ENCODE data around the gene LSM2.
"Not testable (repeated sequence)": the region's sequence is repeated elsewhere in the genome, so short reads cannot be mapped to it uniquely, and the experiment has no call there.

LSM2 gene

DNA sequence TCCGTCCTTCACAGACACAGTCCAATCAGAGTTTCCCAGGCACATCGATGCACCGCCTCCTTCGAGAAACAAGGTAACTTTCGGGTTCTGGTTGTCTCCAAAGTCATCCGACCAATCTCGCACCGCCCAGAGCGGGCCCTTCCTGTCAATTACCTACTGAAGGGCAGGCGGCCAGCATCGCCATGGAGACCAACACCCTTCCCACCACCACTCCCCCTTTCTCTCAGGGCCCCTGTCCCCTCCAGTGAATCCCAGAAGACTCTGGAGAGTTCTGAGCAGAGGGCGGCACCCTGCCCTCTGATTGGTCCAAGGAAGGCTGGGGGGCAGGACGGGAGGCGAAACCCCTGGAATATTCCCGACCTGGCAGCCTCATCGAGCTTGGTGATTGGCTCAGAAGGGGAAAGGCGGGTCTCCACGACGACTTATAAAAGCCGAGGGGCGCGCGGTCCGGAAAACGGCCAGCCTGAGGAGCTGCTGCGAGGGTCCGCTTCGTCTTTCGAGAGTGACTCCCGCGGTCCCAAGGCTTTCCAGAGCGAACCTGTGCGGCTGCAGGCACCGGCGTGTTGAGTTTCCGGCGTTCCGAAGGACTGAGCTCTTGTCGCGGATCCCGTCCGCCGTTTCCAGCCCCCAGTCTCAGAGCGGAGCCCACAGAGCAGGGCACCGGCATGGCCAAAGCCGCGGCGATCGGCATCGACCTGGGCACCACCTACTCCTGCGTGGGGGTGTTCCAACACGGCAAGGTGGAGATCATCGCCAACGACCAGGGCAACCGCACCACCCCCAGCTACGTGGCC, 20.7 kb upstream of the LSM2 start, which contains the start of gene HSPA1B:
HSPA1B (plus strand) TSS at position 453 of the 794 bp plus-strand sequence; CDS start at position 666, 213 bp downstream.
- no peaks in the 10 kb centered on the region for H3K36me3 ChIP-seq (ENCODE audit: control insufficient read depth in 1 of 2, insufficient read depth in 2 of 2, low read length in 2 of 2)
- H3K9ac ChIP-seq (ENCODE audit: low read depth in 1 of 2, low read length in 2 of 2) = peak within 1 kb of the TSS; percentile 97 to 99
- peak within 1 kb of the TSS; percentile 99 for H3K27ac ChIP-seq (ENCODE audit: low read depth, low read length)
- peak within 1 kb of the TSS; percentile 80 to 87 for H3K4me3 ChIP-seq (ENCODE audit: low read depth in 1 of 2, low read length in 2 of 2)
- no peaks in the 10 kb centered on the region for H3K27me3 ChIP-seq (ENCODE audit: control insufficient read depth in 1 of 2, insufficient read depth in 2 of 2, low read length in 2 of 2)
- H3K4me1 ChIP-seq (ENCODE audit: control insufficient read depth in 1 of 2, insufficient read depth in 2 of 2, low read length in 2 of 2) = peaks cover 20 to 29% of the 10 kb centered on the region in 2 donors
- no peaks in the 10 kb centered on the region for H3K9me3 ChIP-seq (ENCODE audit: control insufficient read depth in 1 of 2, low read length in 2 of 2)

DNA sequence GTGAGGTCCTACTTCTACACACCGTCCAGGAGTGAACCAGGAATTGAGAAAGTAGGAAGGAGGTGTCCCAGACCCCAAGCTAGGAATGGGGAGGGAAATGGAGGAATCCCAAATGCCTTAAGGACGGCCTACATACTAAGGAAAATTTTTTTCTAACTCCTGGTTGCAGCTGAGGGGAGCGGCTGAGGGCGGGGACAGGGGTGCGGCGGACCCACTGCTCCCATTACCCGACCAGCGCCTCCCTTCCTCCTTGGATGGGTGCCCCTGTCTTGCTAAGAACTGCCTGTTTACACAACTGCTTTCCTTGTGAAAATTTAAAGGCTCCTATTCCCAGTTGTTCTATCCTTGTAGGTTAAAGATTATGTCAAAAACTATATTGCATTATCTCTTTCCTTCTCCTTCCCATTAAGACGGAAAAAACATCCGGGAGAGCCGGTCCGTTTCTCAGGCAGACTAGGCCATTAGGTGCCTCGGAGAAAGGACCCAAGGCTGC, 20.1 kb upstream of the LSM2 start:
- Histone ChIP-seq H3K4me3 (ENCODE audit: low read depth in 1 of 2, low read length in 2 of 2) (peak overlapping the region; percentile 80 to 87), H3K27ac (ENCODE audit: low read depth, low read length) (peak overlapping the region; percentile 99), H3K36me3 (ENCODE audit: control insufficient read depth in 1 of 2, insufficient read depth in 2 of 2, low read length in 2 of 2) (no peaks in the 10 kb centered on the region), H3K9ac (ENCODE audit: low read depth in 1 of 2, low read length in 2 of 2) (peak overlapping the region; percentile 97 to 99), H3K27me3 (ENCODE audit: control insufficient read depth in 1 of 2, insufficient read depth in 2 of 2, low read length in 2 of 2) (no peaks in the 10 kb centered on the region), H3K4me1 (ENCODE audit: control insufficient read depth in 1 of 2, insufficient read depth in 2 of 2, low read length in 2 of 2) (peaks cover 20 to 32% of the 10 kb centered on the region in 2 donors), H3K9me3 (ENCODE audit: control insufficient read depth in 1 of 2, low read length in 2 of 2) (no peaks in the 10 kb centered on the region)

DNA sequence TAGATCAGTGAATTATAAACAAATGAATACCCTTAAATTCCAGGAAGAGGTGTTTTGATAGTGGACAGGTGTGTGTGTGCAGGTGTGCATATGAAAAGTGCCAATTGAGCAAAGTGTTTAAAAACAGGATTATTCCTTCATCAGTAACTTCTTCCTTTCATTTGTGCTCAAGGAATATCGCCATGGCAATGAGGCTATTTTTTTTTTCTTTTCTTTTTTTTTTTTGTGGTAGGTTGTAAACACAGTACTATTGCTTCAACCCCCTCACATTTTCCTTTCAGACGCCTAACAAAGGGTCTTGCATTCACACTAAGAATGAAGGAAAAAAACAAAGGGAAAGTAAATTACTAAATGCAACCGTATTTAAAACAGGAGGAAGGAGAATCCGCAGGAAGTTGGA, 18.8 kb upstream of the LSM2 start:
- no peaks in the 10 kb centered on the region for H3K27me3 ChIP-seq (ENCODE audit: control insufficient read depth in 1 of 2, insufficient read depth in 2 of 2, low read length in 2 of 2)
- H3K9me3 ChIP-seq (ENCODE audit: control insufficient read depth in 1 of 2, low read length in 2 of 2) = no peaks in the 10 kb centered on the region
- H3K27ac ChIP-seq (ENCODE audit: low read depth, low read length) = peak overlapping the region; percentile 99
- no peaks in the 10 kb centered on the region for H3K36me3 ChIP-seq (ENCODE audit: control insufficient read depth in 1 of 2, insufficient read depth in 2 of 2, low read length in 2 of 2)
- H3K4me3 ChIP-seq (ENCODE audit: low read depth in 1 of 2, low read length in 2 of 2) = no peak overlapping the region
- H3K4me1 ChIP-seq (ENCODE audit: control insufficient read depth in 1 of 2, insufficient read depth in 2 of 2, low read length in 2 of 2) = peaks cover 19 to 41% of the 10 kb centered on the region in 2 donors
- H3K9ac ChIP-seq (ENCODE audit: low read depth in 1 of 2, low read length in 2 of 2) = peak overlapping the region; percentile 1 to 47

DNA sequence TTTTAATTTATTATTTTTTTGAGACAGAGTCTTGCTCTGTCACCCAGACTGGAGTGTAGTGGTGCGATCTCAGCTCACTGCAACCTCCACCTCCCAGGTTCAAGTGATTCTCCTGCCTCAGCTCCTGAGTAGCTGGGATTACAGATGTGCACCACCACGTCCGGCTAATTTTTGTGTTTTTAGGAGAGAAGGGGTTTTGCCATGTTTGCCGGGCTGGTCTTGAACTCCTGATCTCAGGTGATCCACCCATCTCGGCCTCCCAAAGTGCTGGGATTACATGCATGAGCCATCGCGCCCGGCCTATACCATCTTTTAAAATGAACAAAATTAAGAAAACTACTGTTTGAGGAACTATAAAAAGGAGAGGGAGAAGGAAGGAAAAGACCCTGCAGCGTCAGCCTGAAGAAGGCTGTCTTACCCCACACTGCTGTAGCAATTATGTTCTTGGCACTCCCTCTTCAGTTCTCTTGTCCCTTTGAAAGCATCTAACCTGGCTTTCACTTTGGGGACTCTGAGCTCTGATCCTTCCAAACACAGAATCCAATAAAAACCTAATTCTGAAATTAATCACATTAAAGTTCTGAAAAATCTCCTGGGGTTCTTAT, 16.9 kb upstream of the LSM2 start:
- not testable (repeated sequence) for H3K27ac ChIP-seq (ENCODE audit: low read depth, low read length); H3K4me3 ChIP-seq (ENCODE audit: low read depth in 1 of 2, low read length in 2 of 2); H3K9me3 ChIP-seq (ENCODE audit: control insufficient read depth in 1 of 2, low read length in 2 of 2); H3K9ac ChIP-seq (ENCODE audit: low read depth in 1 of 2, low read length in 2 of 2); H3K27me3 ChIP-seq (ENCODE audit: control insufficient read depth in 1 of 2, insufficient read depth in 2 of 2, low read length in 2 of 2); H3K36me3 ChIP-seq (ENCODE audit: control insufficient read depth in 1 of 2, insufficient read depth in 2 of 2, low read length in 2 of 2)
- H3K4me1 ChIP-seq (ENCODE audit: control insufficient read depth in 1 of 2, insufficient read depth in 2 of 2, low read length in 2 of 2) = peaks cover 31 to 50% of the 10 kb centered on the region in 2 donors

DNA sequence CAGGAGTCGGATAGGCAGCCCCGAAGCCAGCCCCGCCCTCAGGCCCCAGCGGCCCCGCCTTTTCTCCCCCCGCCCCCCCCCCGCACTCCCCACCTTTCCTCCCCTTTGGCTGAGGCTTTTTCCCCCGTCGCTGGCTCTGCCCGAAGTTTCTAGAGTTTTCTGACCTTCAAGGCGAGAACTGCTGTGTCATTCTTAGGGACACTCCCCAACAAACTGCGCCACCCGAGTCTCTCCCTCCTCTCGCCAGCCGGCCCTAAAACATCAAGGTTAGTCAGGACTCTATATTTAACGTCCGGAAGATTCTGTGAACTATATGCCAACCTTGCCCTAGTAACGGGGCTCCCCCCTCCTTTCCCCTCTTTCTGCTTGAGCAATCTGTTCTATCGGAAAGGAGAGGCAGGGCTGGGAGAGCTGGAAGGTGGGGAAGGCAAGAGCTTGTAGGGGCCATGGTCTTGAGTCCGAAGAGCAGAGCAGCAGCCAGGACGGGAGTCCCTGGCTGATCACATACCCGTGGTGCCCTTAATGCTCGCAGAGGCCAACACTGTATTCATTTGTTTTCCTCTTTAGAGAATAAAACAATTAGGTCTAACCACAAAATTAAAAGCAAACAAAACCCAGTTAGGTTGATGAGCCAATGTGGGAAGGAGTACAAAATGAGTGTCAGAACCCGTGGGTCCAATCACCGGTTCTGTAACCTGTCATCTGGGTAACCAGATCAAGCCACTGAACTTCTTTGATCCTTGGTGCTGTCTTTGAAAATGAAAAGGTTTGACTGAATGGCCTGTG, 15.5 kb upstream of the LSM2 start:
- H3K9me3 ChIP-seq (ENCODE audit: control insufficient read depth in 1 of 2, low read length in 2 of 2) = no peaks in the 10 kb centered on the region
- H3K27ac ChIP-seq (ENCODE audit: low read depth, low read length) = peak overlapping the region; percentile 90
- H3K27me3 ChIP-seq (ENCODE audit: control insufficient read depth in 1 of 2, insufficient read depth in 2 of 2, low read length in 2 of 2) = no peaks in the 10 kb centered on the region
- peak overlapping the region; percentile 89 to 98 for H3K9ac ChIP-seq (ENCODE audit: low read depth in 1 of 2, low read length in 2 of 2)
- no peaks in the 10 kb centered on the region for H3K36me3 ChIP-seq (ENCODE audit: control insufficient read depth in 1 of 2, insufficient read depth in 2 of 2, low read length in 2 of 2)
- peak overlapping the region; percentile 74 to 83 for H3K4me3 ChIP-seq (ENCODE audit: low read depth in 1 of 2, low read length in 2 of 2)
- H3K4me1 ChIP-seq (ENCODE audit: control insufficient read depth in 1 of 2, insufficient read depth in 2 of 2, low read length in 2 of 2) = peaks cover 39 to 60% of the 10 kb centered on the region in 2 donors

DNA sequence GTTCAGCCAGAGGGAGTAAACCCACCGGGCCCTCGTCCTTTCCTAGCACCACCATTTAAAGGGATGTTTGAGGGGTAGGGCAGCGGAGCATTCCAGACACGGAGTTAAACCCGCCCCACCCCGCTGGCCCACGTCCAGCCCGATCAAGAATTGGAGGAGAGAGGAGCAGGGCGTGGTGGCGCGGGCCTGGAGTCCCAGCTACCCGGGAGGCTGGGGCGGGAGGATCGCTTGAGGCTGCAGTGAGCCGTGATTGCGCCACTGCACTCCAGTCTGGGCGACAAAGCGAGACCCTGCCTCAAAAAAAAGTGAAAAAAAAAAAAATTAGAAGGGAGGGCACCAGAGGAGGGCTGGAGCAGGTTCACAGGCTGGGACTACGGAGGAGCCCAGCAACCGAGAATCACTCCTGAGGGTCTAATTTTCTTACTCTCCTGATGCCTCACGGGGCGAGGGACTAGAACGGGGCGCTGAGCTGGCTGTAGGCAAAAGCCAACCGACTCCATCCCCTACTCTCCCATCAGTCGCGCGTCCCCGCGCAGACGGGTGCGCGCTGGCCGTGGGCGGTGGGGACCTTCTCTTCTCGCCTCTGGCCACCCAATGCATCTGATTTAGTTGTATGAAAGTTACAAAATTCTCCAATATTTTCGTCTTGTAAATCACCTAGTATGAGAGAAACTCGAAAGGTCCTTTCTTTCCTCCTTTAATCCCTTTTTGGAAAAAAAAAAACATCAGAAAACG, 14.7 kb upstream of the LSM2 start:
- H3K36me3 ChIP-seq (ENCODE audit: control insufficient read depth in 1 of 2, insufficient read depth in 2 of 2, low read length in 2 of 2) = no peaks in the 10 kb centered on the region
- H3K9me3 ChIP-seq (ENCODE audit: control insufficient read depth in 1 of 2, low read length in 2 of 2) = no peaks in the 10 kb centered on the region
- peak overlapping the region; percentile 74 to 83 for H3K4me3 ChIP-seq (ENCODE audit: low read depth in 1 of 2, low read length in 2 of 2)
- peak overlapping the region; percentile 76 to 89 for H3K9ac ChIP-seq (ENCODE audit: low read depth in 1 of 2, low read length in 2 of 2)
- H3K27ac ChIP-seq (ENCODE audit: low read depth, low read length) = peak overlapping the region; percentile 90
- H3K27me3 ChIP-seq (ENCODE audit: control insufficient read depth in 1 of 2, insufficient read depth in 2 of 2, low read length in 2 of 2) = no peaks in the 10 kb centered on the region
- peaks cover 36 to 57% of the 10 kb centered on the region in 2 donors for H3K4me1 ChIP-seq (ENCODE audit: control insufficient read depth in 1 of 2, insufficient read depth in 2 of 2, low read length in 2 of 2)

DNA sequence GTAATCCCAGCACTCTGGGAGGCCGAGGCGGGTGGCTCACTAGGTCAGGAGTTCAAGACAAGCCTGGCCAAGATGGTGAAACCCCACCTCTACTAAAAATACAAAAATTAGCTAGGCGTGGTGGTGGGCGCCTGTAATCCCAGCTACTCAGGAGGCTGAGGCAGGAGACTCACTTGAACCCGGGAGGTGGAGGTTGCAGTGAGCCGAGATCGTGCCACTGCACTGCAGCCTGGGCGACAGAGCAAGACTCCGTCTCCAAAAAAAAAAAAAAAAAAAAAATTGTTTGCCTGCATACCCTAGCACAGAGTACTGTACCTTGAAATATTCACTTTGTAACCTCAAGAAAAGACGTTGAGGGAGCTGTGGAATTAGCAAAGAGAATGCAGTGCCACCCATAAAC, 13.6 kb upstream of the LSM2 start:
- peaks cover 30 to 47% of the 10 kb centered on the region in 2 donors for H3K4me1 ChIP-seq (ENCODE audit: control insufficient read depth in 1 of 2, insufficient read depth in 2 of 2, low read length in 2 of 2)
- H3K9ac ChIP-seq (ENCODE audit: low read depth in 1 of 2, low read length in 2 of 2) = peak overlapping the region in 1 of 2 donors; percentile 70
- H3K9me3 ChIP-seq (ENCODE audit: control insufficient read depth in 1 of 2, low read length in 2 of 2); H3K27ac ChIP-seq (ENCODE audit: low read depth, low read length); H3K27me3 ChIP-seq (ENCODE audit: control insufficient read depth in 1 of 2, insufficient read depth in 2 of 2, low read length in 2 of 2); H3K4me3 ChIP-seq (ENCODE audit: low read depth in 1 of 2, low read length in 2 of 2); H3K36me3 ChIP-seq (ENCODE audit: control insufficient read depth in 1 of 2, insufficient read depth in 2 of 2, low read length in 2 of 2): not testable (repeated sequence)

DNA sequence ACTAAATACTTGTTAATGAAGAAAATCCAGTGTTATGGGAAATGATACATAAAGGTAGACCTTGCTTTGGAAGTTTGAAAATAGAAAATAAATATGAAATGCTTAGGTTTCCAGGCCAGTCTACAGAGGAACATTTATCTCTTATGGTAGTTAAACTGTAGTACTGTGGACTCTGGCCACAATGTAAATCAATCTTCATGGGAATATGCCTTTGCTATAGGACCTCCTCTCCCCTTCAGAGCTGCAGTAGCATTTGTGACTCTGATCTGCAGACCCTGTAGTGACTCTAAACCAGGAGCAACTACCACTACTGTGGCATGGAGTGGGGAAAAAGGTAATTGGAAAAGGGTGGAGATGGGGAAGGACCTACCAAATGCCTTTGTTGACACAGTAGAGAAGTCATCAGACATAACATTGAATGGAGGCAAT, 13.1 kb upstream of the LSM2 start:
- Histone ChIP-seq H3K27ac (ENCODE audit: low read depth, low read length) (no peak overlapping the region), H3K36me3 (ENCODE audit: control insufficient read depth in 1 of 2, insufficient read depth in 2 of 2, low read length in 2 of 2) (no peaks in the 10 kb centered on the region), H3K4me3 (ENCODE audit: low read depth in 1 of 2, low read length in 2 of 2) (peak overlapping the region in 1 of 2 donors; percentile 2), H3K9ac (ENCODE audit: low read depth in 1 of 2, low read length in 2 of 2) (peak overlapping the region in 1 of 2 donors; percentile 70), H3K27me3 (ENCODE audit: control insufficient read depth in 1 of 2, insufficient read depth in 2 of 2, low read length in 2 of 2) (no peaks in the 10 kb centered on the region), H3K4me1 (ENCODE audit: control insufficient read depth in 1 of 2, insufficient read depth in 2 of 2, low read length in 2 of 2) (peaks cover 29 to 43% of the 10 kb centered on the region in 2 donors), H3K9me3 (ENCODE audit: control insufficient read depth in 1 of 2, low read length in 2 of 2) (no peaks in the 10 kb centered on the region)

DNA sequence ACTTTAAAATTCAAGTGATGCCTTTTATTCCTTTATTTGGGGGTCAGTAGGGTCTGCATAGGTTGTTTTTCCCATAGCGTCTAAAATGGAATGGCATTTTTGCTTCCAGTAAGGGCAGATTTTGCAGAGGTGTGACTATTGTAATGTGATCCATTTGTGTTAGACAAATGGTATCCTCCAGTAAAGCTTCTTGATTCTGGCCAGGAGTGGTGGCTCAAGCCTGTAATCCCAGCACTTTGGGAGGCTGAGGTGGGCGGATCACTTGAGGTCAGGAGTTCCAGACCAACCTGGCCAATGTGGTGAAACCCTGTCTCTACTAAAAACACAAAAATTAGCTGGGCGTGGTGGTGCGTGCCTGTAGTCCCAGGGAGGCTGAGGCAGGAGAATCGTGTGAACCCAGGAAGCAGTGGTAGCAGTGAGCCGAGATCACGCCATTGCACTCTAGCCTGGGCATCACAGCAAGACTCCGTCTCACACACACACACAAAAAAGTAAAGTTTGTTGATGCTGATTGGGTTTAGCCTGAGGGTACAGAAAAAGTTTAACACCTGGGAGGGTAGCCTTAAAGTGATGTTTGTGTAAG, 11.3 kb upstream of the LSM2 start:
- peak overlapping the region; percentile 50 for H3K27ac ChIP-seq (ENCODE audit: low read depth, low read length)

More for the DNA sequence above, 11.3 kb upstream of the LSM2 start:
- not testable (repeated sequence) for H3K36me3 ChIP-seq (ENCODE audit: control insufficient read depth in 1 of 2, insufficient read depth in 2 of 2, low read length in 2 of 2); H3K27me3 ChIP-seq (ENCODE audit: control insufficient read depth in 1 of 2, insufficient read depth in 2 of 2, low read length in 2 of 2); H3K9me3 ChIP-seq (ENCODE audit: control insufficient read depth in 1 of 2, low read length in 2 of 2)
- Histone ChIP-seq H3K9ac (ENCODE audit: low read depth in 1 of 2, low read length in 2 of 2) (peak overlapping the region; percentile 54 to 86), H3K4me1 (ENCODE audit: control insufficient read depth in 1 of 2, insufficient read depth in 2 of 2, low read length in 2 of 2) (peaks cover 35 to 43% of the 10 kb centered on the region in 2 donors), H3K4me3 (ENCODE audit: low read depth in 1 of 2, low read length in 2 of 2) (peak overlapping the region; percentile 62 to 64)

Measured in duodenal mucosa (tissue), 2 donors.